ENCODE data around the gene ZNF507.

DNA sequence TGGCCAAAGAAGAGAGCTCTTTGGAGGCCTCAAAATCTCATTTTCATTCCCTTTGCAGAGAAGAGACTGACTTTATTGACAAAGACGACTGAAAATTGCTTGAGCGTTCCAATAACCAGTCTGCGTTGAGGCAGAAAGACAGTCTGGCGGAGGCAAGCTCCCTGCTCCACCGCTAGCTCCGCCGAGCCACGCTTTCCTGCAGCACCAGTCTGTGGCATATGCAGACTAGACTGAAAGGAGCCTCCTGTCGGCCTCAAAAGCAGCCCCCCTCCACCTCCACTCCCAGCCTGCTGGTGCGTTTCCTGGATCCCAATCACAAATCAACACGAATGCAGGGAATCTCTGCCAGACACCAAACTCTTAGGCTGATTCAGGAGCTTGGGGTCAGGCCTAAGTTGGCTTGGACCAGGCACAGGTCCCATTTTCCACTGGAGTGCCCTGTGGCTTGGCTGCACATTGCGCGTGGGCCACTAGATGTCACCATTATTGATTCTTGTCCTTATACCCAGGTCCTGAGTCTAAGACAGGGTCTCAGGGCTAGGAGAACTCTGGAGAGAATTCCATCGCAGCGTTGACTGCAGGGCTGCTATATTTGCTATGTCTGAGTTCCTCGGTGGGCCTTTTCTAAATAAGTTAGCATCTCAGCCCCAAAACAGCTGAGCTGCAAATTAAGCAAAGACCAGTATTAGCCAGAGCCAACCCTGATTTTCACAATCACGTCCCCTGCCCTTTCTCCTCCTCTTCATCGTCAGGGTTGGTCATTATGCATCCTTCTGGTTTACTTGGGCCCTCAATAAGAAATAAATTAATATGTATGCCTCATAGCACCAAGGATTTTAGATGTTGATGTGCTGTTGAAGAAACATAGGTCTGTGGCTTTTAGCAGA is 5.2 kb upstream of the ZNF507 start:
- TF ChIP-seq, protein P1, sequence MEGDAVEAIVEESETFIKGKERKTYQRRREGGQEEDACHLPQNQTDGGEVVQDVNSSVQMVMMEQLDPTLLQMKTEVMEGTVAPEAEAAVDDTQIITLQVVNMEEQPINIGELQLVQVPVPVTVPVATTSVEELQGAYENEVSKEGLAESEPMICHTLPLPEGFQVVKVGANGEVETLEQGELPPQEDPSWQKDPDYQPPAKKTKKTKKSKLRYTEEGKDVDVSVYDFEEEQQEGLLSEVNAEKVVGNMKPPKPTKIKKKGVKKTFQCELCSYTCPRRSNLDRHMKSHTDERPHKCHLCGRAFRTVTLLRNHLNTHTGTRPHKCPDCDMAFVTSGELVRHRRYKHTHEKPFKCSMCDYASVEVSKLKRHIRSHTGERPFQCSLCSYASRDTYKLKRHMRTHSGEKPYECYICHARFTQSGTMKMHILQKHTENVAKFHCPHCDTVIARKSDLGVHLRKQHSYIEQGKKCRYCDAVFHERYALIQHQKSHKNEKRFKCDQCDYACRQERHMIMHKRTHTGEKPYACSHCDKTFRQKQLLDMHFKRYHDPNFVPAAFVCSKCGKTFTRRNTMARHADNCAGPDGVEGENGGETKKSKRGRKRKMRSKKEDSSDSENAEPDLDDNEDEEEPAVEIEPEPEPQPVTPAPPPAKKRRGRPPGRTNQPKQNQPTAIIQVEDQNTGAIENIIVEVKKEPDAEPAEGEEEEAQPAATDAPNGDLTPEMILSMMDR (IDR thresholded peaks at IDR 0.05; ENCODE audit: insufficient read depth, low read depth, low read length), result peak; percentile 59
- TF ChIP-seq EZH2 (IDR thresholded peaks at IDR 0.05; ENCODE audit: insufficient read depth, low read length), result no peak

Measured in astrocyte (in vitro differentiated cells and primary cell).